Endothelial cell (in vitro differentiated cells): ENCODE data around the gene TEX22. TPM values are rescaled to one million over a fixed set of nuclear protein-coding genes. Genes with fewer than 3 reads are reported as not detected.

ENCODE experiments used
- DNase-seq: peaks from one replicate; pipeline ENCODE4 v3.0.0; 2021; ENCODE audit warnings: low spot score
- H3K27ac Mint-ChIP-seq: one replicate; pipeline ENCODE4 v1.8.0; 2021; ENCODE audit warnings: mixed read lengths, inconsistent platforms; ENCODE audit not compliant: unreplicated experiment
- H3K27me3 Mint-ChIP-seq: one replicate; pipeline ENCODE4 v1.8.0; 2021; ENCODE audit warnings: mild to moderate bottlenecking, moderate library complexity, mixed read lengths, inconsistent platforms; ENCODE audit not compliant: unreplicated experiment
- H3K36me3 Mint-ChIP-seq: one replicate; pipeline ENCODE4 v1.8.0; 2021; ENCODE audit warnings: mild to moderate bottlenecking, low read depth, mixed read lengths, inconsistent platforms; ENCODE audit not compliant: unreplicated experiment
- H3K4me1 Mint-ChIP-seq: one replicate; pipeline ENCODE4 v1.8.0; 2021; ENCODE audit warnings: mild to moderate bottlenecking, mixed read lengths, inconsistent platforms; ENCODE audit not compliant: unreplicated experiment
- H3K4me3 Mint-ChIP-seq: one replicate; pipeline ENCODE4 v1.8.0; 2021; ENCODE audit warnings: mild to moderate bottlenecking, mixed read lengths, inconsistent platforms; ENCODE audit not compliant: unreplicated experiment
- H3K9me3 Mint-ChIP-seq: one replicate; pipeline ENCODE4 v1.8.0; 2021; ENCODE audit warnings: mixed read lengths, inconsistent platforms; ENCODE audit not compliant: unreplicated experiment
- total RNA-seq: library from RNA; stranded (reverse); fragmentation: NEBNext Ultra II Directional; extraction: Animal tissue kit (Norgen Biotek cat#: 25700); gene quantifications from one replicate; pipeline ENCODE4 v1.2.1, GENCODE V29; 2021; ENCODE audit not compliant: unreplicated experiment
- TF ChIP-seq, protein P1 (sequence below): fragments of 200-600 bp; sonication (generic); IDR thresholded peaks from one replicate; pipeline ENCODE4 v1.5.0; 2021; ENCODE audit warnings: antibody characterized with exemption; ENCODE audit not compliant: unreplicated experiment

Gene TEX22
- total RNA-seq, 1 donor from 2014 or later, result 1.1 TPM

DNA sequence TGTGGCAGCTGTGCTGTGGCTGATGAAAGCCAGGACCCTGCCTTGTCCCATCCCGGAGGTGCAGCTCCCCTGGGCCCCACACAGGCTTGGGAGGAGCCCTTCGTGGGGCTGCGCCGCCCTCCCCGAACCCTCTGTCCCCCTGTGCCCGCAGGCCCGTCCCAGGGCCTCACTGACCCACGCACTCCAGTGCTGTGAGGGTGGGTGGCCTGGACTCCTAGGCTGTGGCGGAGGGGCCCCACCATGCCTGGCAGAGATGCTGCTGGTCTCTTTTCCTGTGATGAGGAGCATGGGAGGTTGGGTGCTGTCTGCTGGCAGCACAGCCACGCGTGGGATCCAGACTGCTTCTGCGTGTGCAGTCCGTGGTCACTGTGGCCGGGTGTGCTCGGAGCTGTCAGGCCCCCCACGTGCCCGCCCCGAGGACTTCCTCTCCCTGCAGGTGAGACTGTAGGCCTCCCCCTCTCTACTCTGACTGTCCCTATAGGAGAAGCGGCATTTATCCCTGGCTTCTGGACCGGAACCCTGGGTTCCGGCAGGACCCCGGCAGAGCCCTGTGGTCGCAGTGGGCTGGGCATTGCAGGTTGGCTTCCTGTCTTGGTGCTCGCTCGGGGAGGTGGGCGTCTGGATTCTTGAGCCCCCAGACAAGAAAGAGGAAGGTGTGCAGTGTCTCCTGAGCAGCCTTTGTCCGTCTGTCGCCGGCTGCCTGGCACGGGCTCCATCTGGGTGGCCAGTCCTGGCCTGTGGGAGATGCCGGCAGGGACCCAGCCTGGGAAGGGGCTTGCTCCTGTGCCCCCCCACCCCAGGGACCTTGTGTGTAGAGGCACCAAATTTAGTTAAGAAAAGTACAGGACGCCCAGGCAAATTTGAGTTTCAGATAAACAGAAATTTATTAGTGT is 23.6 kb downstream of the TEX22 start:
- Mint-ChIP-seq H3K9me3 (no peaks in the 10 kb centered on the region), H3K27me3 (peaks cover 12% of the 10 kb centered on the region), H3K4me1 (peaks cover 9% of the 10 kb centered on the region), H3K36me3 (peaks cover 3% of the 10 kb centered on the region), H3K27ac (no peak overlapping the region), H3K4me3 (peak overlapping the region; percentile 42)
- TF ChIP-seq, protein P1, sequence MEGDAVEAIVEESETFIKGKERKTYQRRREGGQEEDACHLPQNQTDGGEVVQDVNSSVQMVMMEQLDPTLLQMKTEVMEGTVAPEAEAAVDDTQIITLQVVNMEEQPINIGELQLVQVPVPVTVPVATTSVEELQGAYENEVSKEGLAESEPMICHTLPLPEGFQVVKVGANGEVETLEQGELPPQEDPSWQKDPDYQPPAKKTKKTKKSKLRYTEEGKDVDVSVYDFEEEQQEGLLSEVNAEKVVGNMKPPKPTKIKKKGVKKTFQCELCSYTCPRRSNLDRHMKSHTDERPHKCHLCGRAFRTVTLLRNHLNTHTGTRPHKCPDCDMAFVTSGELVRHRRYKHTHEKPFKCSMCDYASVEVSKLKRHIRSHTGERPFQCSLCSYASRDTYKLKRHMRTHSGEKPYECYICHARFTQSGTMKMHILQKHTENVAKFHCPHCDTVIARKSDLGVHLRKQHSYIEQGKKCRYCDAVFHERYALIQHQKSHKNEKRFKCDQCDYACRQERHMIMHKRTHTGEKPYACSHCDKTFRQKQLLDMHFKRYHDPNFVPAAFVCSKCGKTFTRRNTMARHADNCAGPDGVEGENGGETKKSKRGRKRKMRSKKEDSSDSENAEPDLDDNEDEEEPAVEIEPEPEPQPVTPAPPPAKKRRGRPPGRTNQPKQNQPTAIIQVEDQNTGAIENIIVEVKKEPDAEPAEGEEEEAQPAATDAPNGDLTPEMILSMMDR, result no peak
- no peak for DNase-seq

DNA sequence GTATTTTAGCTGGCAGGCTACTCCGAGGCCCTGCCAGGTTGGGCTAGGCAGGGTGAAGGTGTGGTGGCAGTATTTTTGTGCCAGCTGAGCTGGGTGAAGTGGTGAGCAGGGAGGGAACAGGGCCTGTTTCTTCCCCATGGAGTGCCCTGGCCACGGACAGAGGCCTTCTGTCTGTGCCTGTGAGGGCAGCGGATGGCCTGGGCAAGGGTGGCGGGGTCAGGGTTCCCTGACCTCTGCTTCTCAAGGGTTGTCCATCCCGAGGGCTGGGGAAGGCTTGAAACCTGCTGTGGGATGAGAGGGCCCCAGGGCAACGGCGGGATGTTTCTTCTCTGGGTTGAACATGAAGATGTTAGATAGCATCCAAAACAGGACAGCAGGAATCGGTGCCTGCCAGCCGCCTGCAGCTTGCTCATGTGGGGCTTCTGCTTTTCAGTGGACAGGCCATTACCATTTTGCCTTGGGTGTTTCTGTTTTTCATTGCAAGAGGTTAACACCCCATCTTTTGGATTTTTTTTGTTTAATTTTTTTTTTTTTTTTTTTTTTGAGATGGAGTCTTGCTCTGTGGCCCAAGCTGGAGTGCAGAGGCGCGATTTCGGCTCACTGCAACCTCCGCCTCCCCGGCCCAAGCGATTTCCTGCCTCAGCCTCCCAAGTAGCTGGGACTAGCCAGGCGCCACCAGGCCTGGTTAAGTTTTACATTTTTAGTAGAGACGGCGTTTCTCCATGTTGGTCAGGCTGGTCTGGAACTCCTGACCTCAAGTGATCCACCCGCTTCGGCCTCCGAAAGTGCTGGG is 24.6 kb downstream of the TEX22 start:
- Mint-ChIP-seq H3K4me1 (peaks cover 9% of the 10 kb centered on the region), H3K27ac (peak overlapping the region; percentile 75), H3K36me3 (peaks cover 11% of the 10 kb centered on the region), H3K4me3 (no peak overlapping the region), H3K9me3 (no peaks in the 10 kb centered on the region), H3K27me3 (peaks cover 11% of the 10 kb centered on the region)
- TF ChIP-seq, protein P1, result no peak
- no peak for DNase-seq

DNA sequence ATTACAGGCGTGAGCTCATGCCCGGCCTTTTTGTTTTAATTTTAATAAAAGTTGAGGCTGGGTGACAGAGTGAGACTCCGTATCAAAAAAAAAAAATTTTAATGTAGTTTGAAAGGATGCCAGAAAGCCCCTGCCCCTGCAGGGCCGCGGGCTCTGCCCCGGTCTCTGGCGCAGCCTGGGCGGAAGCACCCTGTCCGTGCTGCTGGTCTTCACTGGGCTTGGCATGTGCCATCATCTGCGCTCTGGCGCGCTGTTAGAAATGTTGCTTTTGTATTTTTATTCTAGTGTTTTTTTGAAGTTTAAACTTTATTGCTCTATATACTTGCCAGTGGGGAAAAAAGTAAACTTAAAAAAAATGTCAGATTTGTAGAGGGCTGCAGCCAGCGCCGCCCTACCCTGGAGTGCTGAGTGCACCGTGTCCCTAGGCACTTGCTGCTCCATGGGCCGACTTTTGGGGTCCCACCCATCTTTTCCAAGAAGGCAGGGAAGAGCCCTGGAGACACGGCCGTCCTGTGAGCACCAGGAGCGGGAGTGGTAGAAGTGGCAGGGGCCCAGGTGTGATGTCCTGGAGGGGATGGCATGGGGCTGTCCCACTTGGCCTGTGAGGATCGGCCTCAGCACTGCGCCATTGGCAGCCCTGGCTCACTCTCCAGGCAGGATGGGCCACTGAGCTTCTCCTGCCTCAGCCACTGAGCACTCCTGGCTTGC is 25.3 kb downstream of the TEX22 start:
- Mint-ChIP-seq H3K36me3 (peaks cover 11% of the 10 kb centered on the region), H3K4me3 (no peak overlapping the region), H3K4me1 (peaks cover 5% of the 10 kb centered on the region), H3K9me3 (no peaks in the 10 kb centered on the region), H3K27me3 (peaks cover 11% of the 10 kb centered on the region), H3K27ac (no peak overlapping the region)
- TF ChIP-seq, protein P1, result no peak
- DNase-seq, result no peak

DNA sequence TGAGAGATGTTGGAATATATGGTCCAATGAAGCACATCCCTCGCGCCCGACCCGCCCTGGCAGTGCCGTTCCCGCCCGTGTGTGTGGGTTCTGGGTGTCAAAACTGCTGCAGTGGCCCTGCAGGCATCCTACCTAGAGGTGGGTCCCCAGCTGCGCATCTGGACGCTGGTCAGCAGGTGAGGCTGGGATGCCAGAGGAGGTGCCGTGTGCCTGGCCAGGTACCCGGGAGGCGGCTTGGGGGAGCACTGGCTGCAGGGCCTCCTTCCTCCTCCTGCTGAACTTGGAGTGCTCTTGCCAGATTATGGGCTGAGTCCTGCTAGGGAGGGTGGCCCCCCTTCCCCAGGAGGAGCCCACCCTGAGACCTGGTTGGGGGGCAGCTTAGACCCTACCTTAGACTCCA is 26.5 kb downstream of the TEX22 start:
- peaks cover 11% of the 10 kb centered on the region for H3K27me3 Mint-ChIP-seq
- H3K27ac Mint-ChIP-seq, result no peak overlapping the region
- TF ChIP-seq, protein P1, result no peak
- peaks cover 3% of the 10 kb centered on the region for H3K4me1 Mint-ChIP-seq
- no peak for DNase-seq
- peaks cover 11% of the 10 kb centered on the region for H3K36me3 Mint-ChIP-seq
- H3K9me3 Mint-ChIP-seq, result no peaks in the 10 kb centered on the region
- no peak overlapping the region for H3K4me3 Mint-ChIP-seq
